Thyroid gland (tissue), 4 donors: ENCODE data around the gene FAM118B.

ENCODE experiments used
- POLR2A ChIP-seq, 2 donors: fragments of 450-650 bp; IDR thresholded peaks; one replicate each; pipeline ENCODE4 v1.6.1; 2017; ENCODE audit warnings: antibody characterized with exemption in 2 of 2, mild to moderate bottlenecking in 2 of 2, moderate library complexity in 1 of 2
- TF ChIP-seq, protein P1 (sequence below), 6 experiments: fragments of 200-600 bp in 3 of 6; fragments of 450-650 bp in 3 of 6; sonication (generic) in 3 of 6; IDR thresholded peaks; one replicate each; pipeline ENCODE4 v1.5.1; 2016 to 2019; ENCODE audit warnings: antibody characterized with exemption in 6 of 6, mild to moderate bottlenecking in 2 of 6, inconsistent platforms in 1 of 6, moderate library complexity in 1 of 6

DNA sequence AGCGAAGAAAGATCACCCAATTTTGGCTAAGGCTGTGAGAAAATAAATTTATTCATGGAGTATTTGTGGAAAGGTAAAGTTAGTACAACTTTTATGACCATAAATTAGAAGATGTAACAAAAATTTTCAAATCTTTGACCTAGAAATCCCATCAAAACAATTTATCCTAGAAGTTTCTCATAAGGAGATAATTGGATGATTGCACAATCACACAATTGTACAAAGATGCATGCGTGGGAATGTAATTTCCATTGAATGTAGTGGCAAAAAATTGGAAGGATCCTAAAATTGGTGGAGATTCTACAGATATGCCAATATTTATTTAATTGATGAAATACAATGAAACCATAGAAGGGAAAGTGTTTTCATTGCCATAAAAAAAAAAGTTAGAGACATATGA lies 45.6 kb downstream of the FAM118B start:
- no peak for TF ChIP-seq POLR2A (IDR thresholded peaks at IDR 0.05)
- TF ChIP-seq, protein P1, sequence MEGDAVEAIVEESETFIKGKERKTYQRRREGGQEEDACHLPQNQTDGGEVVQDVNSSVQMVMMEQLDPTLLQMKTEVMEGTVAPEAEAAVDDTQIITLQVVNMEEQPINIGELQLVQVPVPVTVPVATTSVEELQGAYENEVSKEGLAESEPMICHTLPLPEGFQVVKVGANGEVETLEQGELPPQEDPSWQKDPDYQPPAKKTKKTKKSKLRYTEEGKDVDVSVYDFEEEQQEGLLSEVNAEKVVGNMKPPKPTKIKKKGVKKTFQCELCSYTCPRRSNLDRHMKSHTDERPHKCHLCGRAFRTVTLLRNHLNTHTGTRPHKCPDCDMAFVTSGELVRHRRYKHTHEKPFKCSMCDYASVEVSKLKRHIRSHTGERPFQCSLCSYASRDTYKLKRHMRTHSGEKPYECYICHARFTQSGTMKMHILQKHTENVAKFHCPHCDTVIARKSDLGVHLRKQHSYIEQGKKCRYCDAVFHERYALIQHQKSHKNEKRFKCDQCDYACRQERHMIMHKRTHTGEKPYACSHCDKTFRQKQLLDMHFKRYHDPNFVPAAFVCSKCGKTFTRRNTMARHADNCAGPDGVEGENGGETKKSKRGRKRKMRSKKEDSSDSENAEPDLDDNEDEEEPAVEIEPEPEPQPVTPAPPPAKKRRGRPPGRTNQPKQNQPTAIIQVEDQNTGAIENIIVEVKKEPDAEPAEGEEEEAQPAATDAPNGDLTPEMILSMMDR (IDR thresholded peaks at IDR 0.05): no peak
